IMR-90 (cell line): ENCODE measurements around the gene ALDOA.

Experiments
- FOS ChIP-seq: fragments of 150-350 bp; IDR thresholded peaks from 2 replicates; pipeline ENCODE4 v1.6.1; 2016; ENCODE audit warnings: low read depth, low read length
- MXI1 ChIP-seq: IDR thresholded peaks from 2 replicates; pipeline ENCODE4 v1.6.1; 2012; ENCODE audit warnings: low read depth, mild to moderate bottlenecking, low read length, moderate library complexity, borderline replicate concordance
- POLR2A ChIP-seq: IDR thresholded peaks from 2 replicates; pipeline ENCODE4 v1.6.1; 2012; ENCODE audit warnings: mild to moderate bottlenecking, low read depth, low read length
- RCOR1 ChIP-seq: IDR thresholded peaks from 2 replicates; pipeline ENCODE4 v1.6.1; 2012; ENCODE audit warnings: mild to moderate bottlenecking, low read length, improper control_type of control experiment; ENCODE audit not compliant: insufficient replicate concordance
- RFX5 ChIP-seq: IDR thresholded peaks from 2 replicates; pipeline ENCODE4 v1.8.0; 2012; ENCODE audit warnings: low read depth, mild to moderate bottlenecking, low read length, moderate library complexity
- TF ChIP-seq, protein P1 (sequence below): conservative IDR thresholded peaks from 2 replicates; pipeline ENCODE4 v1.5.1; 2012; ENCODE audit warnings: mild to moderate bottlenecking, low read depth, low read length, improper control_type of control experiment

DNA sequence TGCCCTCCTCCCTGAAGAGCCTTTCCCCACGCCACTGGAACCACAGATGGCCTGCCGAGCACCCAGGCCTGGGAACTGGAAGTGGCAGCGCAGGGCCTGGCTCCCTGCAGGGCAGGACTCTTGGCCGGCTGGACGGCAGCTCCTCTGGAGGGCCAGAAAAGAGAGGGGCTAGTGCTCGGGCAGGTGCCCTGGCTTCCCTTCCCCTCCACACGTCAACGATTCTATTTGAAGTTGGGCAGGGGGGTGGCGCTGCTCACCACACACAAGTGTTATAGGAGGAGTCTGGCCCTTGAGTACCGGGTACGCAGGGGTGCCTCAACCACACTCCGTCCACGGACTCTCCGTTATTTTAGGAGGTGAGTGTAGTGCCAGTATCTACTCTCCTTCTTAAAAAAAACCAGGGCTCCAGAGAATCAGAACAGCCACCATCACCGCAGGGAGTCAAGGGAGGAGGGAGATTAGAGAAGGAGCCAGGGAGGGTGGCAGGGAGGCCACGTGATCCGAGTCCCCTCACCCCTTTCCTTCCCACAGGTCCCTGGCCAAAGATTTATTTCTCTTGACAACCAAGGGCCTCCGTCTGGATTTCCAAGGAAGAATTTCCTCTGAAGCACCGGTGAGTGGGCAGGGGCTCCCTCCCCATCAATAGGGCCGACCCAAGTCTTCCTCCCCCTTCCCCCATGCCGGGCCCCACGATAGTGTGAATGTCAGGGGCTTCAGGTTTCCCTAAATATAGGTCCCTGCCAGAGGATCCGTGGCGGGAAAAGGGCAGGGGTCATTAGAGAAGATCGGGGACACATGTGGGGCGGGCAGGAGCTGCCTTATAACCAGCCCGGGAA lies 1.4 kb upstream of the ALDOA start:
- TF ChIP-seq POLR2A (no peak; the same call in 1 of the 2 replicates), FOS (no peak), RFX5 (no peak), MXI1 (peak; percentile 30; the same call in 1 of the 2 replicates), RCOR1 (no peak)
- TF ChIP-seq, protein P1, sequence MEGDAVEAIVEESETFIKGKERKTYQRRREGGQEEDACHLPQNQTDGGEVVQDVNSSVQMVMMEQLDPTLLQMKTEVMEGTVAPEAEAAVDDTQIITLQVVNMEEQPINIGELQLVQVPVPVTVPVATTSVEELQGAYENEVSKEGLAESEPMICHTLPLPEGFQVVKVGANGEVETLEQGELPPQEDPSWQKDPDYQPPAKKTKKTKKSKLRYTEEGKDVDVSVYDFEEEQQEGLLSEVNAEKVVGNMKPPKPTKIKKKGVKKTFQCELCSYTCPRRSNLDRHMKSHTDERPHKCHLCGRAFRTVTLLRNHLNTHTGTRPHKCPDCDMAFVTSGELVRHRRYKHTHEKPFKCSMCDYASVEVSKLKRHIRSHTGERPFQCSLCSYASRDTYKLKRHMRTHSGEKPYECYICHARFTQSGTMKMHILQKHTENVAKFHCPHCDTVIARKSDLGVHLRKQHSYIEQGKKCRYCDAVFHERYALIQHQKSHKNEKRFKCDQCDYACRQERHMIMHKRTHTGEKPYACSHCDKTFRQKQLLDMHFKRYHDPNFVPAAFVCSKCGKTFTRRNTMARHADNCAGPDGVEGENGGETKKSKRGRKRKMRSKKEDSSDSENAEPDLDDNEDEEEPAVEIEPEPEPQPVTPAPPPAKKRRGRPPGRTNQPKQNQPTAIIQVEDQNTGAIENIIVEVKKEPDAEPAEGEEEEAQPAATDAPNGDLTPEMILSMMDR, result peak; percentile 22; the same call in 1 of the 2 replicates
